SK-N-SH treated with all-trans-retinoic acid at 6 μM for 48 hours (cell line): ENCODE data around the gene DDX3X.

ENCODE experiments used
- ATAC-seq: fragments of 200-7000 bp; cut with Tn5 transposase; 3 replicates; pipeline ENCODE4 v1.9.1; 2020; ENCODE audit warnings: mild to moderate bottlenecking, moderate library complexity
- CSDC2 ChIP-seq: fragments of 250-450 bp; sonication (Bioruptor Pico); IDR thresholded peaks from 2 replicates; pipeline ENCODE4 v1.5.0; 2020; ENCODE audit warnings: mild to moderate bottlenecking, moderate library complexity
- ESRRG ChIP-seq: fragments of 250-450 bp; sonication (Bioruptor Pico); IDR thresholded peaks from 2 replicates; pipeline ENCODE4 v1.6.1; 2021; ENCODE audit warnings: mild to moderate bottlenecking
- GLIS3 ChIP-seq: fragments of 250-450 bp; sonication (Bioruptor Pico); IDR thresholded peaks from 2 replicates; pipeline ENCODE4 v1.5.0; 2020; ENCODE audit warnings: mild to moderate bottlenecking, moderate library complexity
- OSR1 ChIP-seq: fragments of 250-450 bp; sonication (Bioruptor Pico); IDR thresholded peaks from 2 replicates; pipeline ENCODE4 v1.8.0; 2022; ENCODE audit warnings: moderate library complexity, mild to moderate bottlenecking, inconsistent platforms
- PPARA ChIP-seq: fragments of 250-450 bp; sonication (Bioruptor Pico); IDR thresholded peaks from 2 replicates; pipeline ENCODE4 v1.5.0; 2020; ENCODE audit warnings: mild to moderate bottlenecking, borderline replicate concordance
- RARB ChIP-seq: fragments of 250-450 bp; sonication (Bioruptor Pico); IDR thresholded peaks from 2 replicates; pipeline ENCODE4 v1.8.0; 2021; ENCODE audit warnings: mild to moderate bottlenecking, moderate library complexity
- SNAI2 ChIP-seq: fragments of 250-450 bp; sonication (Bioruptor Pico); IDR thresholded peaks from 2 replicates; pipeline ENCODE4 v1.5.0; 2020; ENCODE audit warnings: mild to moderate bottlenecking, moderate library complexity
- TCF4 ChIP-seq: fragments of 250-450 bp; sonication (Bioruptor Pico); IDR thresholded peaks from 2 replicates; pipeline ENCODE4 v1.8.0; 2021; ENCODE audit warnings: mild to moderate bottlenecking, moderate library complexity, borderline replicate concordance
- TOX ChIP-seq: fragments of 250-450 bp; sonication (Bioruptor Pico); IDR thresholded peaks from 2 replicates; pipeline ENCODE4 v1.8.0; 2021; ENCODE audit warnings: mild to moderate bottlenecking, moderate library complexity, borderline replicate concordance
- ZC3H10 ChIP-seq: fragments of 250-450 bp; sonication (Bioruptor Pico); IDR thresholded peaks from 2 replicates; pipeline ENCODE4 v1.5.1; 2021; ENCODE audit warnings: mild to moderate bottlenecking, moderate library complexity
- ZFP30 ChIP-seq: fragments of 450-650 bp; formaldehyde crosslinking; IDR thresholded peaks from 2 replicates; pipeline ENCODE4 v1.5.0; 2022; ENCODE audit warnings: mild to moderate bottlenecking, moderate library complexity
- ZNF565 ChIP-seq: fragments of 450-650 bp; formaldehyde crosslinking; conservative IDR thresholded peaks from 2 replicates; pipeline ENCODE4 v1.5.0; 2020; ENCODE audit warnings: low read depth, mild to moderate bottlenecking, moderate library complexity
- ZNF70 ChIP-seq: fragments of 450-650 bp; formaldehyde crosslinking; IDR thresholded peaks from 2 replicates; pipeline ENCODE4 v1.5.0; 2020; ENCODE audit warnings: mild to moderate bottlenecking, moderate library complexity
- ZNF8 ChIP-seq: fragments of 450-650 bp; formaldehyde crosslinking; IDR thresholded peaks from 2 replicates; pipeline ENCODE4 v1.5.0; 2020; ENCODE audit warnings: mild to moderate bottlenecking, moderate library complexity
- TF ChIP-seq, protein P1 (sequence below): fragments of 250-450 bp; sonication (Bioruptor Pico); IDR thresholded peaks from 2 replicates; pipeline ENCODE4 v1.5.0; 2020; ENCODE audit warnings: mild to moderate bottlenecking, moderate library complexity
- TF ChIP-seq, protein P2 (sequence below): fragments of 250-450 bp; sonication (Bioruptor Pico); IDR thresholded peaks from 2 replicates; pipeline ENCODE4 v1.8.0; 2021; ENCODE audit warnings: low read depth, mild to moderate bottlenecking, moderate library complexity, borderline replicate concordance
- TF ChIP-seq, protein P3 (sequence below): fragments of 250-450 bp; sonication (Bioruptor Pico); IDR thresholded peaks from 2 replicates; pipeline ENCODE4 v1.5.1; 2021; ENCODE audit warnings: mild to moderate bottlenecking, moderate library complexity
- TF ChIP-seq, protein P4 (sequence below): fragments of 250-450 bp; sonication (Bioruptor Pico); IDR thresholded peaks from 2 replicates; pipeline ENCODE4 v1.5.1; 2020; ENCODE audit warnings: low read depth, mild to moderate bottlenecking, moderate library complexity
- TF ChIP-seq, protein P5 (sequence below): fragments of 250-450 bp; sonication (Bioruptor Pico); IDR thresholded peaks from 2 replicates; pipeline ENCODE4 v1.8.0; 2020; ENCODE audit warnings: mild to moderate bottlenecking, moderate library complexity, borderline replicate concordance

Gene DDX3X

DNA sequence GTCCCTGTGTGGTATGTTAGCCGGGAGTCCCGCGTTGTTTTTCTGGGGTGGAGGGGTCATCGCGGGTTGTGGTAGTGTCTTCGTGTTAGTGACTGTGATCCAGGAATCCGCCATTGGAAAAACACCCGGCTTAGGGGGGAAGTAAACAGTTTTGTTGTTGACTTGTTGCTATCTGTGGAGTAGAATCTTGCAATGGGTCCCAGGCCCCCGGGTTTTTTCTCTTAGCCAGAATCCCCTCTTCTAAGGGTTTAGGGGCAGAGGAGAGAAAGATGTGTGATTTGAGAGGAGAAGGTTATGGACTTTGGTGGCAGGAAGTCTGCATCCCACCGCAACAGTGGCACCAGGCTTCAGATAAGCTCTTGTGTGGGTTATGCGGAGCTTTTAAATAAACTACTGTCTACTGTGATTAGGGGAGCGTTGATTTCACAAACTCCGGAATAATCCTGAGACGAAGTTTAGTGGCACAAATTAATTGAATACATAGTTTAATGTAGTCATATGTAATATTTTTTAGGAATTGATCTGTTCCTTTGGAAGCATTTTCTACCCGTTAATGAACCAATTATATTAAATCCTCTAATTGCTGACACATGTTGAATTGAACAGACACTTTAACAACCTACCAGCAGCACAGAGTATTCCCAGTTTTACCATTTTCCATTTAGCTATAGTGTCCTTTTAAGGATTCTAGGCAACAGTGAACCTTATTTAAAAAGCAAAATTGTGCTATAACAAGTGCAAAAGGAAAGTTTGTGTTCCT is 1.4 kb downstream of the DDX3X start:
- no peak for ATAC-seq
- TF ChIP-seq, protein P1, sequence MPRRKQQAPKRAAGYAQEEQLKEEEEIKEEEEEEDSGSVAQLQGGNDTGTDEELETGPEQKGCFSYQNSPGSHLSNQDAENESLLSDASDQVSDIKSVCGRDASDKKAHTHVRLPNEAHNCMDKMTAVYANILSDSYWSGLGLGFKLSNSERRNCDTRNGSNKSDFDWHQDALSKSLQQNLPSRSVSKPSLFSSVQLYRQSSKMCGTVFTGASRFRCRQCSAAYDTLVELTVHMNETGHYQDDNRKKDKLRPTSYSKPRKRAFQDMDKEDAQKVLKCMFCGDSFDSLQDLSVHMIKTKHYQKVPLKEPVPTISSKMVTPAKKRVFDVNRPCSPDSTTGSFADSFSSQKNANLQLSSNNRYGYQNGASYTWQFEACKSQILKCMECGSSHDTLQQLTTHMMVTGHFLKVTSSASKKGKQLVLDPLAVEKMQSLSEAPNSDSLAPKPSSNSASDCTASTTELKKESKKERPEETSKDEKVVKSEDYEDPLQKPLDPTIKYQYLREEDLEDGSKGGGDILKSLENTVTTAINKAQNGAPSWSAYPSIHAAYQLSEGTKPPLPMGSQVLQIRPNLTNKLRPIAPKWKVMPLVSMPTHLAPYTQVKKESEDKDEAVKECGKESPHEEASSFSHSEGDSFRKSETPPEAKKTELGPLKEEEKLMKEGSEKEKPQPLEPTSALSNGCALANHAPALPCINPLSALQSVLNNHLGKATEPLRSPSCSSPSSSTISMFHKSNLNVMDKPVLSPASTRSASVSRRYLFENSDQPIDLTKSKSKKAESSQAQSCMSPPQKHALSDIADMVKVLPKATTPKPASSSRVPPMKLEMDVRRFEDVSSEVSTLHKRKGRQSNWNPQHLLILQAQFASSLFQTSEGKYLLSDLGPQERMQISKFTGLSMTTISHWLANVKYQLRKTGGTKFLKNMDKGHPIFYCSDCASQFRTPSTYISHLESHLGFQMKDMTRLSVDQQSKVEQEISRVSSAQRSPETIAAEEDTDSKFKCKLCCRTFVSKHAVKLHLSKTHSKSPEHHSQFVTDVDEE (CRISPR knock-in tag): no peak
- no peak for TF ChIP-seq CSDC2 (CRISPR knock-in tag)
- TF ChIP-seq ESRRG: no peak
- TF ChIP-seq PPARA: no peak
- no peak for TF ChIP-seq GLIS3 (CRISPR knock-in tag)
- TF ChIP-seq, protein P2, sequence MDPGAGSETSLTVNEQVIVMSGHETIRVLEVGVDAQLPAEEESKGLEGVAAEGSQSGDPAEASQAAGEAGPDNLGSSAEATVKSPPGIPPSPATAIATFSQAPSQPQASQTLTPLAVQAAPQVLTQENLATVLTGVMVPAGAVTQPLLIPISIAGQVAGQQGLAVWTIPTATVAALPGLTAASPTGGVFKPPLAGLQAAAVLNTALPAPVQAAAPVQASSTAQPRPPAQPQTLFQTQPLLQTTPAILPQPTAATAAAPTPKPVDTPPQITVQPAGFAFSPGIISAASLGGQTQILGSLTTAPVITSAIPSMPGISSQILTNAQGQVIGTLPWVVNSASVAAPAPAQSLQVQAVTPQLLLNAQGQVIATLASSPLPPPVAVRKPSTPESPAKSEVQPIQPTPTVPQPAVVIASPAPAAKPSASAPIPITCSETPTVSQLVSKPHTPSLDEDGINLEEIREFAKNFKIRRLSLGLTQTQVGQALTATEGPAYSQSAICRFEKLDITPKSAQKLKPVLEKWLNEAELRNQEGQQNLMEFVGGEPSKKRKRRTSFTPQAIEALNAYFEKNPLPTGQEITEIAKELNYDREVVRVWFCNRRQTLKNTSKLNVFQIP (CRISPR knock-in tag): no peak
- TF ChIP-seq, protein P3, sequence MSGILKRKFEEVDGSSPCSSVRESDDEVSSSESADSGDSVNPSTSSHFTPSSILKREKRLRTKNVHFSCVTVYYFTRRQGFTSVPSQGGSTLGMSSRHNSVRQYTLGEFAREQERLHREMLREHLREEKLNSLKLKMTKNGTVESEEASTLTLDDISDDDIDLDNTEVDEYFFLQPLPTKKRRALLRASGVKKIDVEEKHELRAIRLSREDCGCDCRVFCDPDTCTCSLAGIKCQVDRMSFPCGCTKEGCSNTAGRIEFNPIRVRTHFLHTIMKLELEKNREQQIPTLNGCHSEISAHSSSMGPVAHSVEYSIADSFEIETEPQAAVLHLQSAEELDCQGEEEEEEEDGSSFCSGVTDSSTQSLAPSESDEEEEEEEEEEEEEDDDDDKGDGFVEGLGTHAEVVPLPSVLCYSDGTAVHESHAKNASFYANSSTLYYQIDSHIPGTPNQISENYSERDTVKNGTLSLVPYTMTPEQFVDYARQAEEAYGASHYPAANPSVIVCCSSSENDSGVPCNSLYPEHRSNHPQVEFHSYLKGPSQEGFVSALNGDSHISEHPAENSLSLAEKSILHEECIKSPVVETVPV (CRISPR knock-in tag): no peak
- TF ChIP-seq, protein P4, sequence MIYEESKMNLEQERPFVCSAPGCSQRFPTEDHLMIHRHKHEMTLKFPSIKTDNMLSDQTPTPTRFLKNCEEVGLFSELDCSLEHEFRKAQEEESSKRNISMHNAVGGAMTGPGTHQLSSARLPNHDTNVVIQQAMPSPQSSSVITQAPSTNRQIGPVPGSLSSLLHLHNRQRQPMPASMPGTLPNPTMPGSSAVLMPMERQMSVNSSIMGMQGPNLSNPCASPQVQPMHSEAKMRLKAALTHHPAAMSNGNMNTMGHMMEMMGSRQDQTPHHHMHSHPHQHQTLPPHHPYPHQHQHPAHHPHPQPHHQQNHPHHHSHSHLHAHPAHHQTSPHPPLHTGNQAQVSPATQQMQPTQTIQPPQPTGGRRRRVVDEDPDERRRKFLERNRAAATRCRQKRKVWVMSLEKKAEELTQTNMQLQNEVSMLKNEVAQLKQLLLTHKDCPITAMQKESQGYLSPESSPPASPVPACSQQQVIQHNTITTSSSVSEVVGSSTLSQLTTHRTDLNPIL (CRISPR knock-in tag): no peak
- TF ChIP-seq, protein P5, sequence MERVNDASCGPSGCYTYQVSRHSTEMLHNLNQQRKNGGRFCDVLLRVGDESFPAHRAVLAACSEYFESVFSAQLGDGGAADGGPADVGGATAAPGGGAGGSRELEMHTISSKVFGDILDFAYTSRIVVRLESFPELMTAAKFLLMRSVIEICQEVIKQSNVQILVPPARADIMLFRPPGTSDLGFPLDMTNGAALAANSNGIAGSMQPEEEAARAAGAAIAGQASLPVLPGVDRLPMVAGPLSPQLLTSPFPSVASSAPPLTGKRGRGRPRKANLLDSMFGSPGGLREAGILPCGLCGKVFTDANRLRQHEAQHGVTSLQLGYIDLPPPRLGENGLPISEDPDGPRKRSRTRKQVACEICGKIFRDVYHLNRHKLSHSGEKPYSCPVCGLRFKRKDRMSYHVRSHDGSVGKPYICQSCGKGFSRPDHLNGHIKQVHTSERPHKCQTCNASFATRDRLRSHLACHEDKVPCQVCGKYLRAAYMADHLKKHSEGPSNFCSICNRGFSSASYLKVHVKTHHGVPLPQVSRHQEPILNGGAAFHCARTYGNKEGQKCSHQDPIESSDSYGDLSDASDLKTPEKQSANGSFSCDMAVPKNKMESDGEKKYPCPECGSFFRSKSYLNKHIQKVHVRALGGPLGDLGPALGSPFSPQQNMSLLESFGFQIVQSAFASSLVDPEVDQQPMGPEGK: no peak

DNA sequence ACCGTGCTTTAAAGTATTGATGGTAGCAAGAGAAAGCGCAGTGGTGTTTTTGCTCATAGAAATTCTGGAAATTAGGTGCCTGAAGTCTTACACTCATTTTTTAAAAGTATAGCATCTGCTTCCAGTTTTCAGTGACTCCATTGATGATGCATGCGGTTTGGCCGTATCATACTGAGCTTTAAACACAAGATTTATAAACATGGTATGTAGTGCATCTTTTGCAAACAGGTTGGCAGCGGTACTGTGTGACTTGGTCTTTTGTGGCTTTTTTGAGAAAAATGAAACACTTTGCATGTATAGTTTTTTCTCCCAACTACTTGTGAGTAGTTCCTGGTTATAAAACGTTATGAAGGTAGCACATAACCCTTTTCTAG is 2.0 kb downstream of the DDX3X start:
- no peak for TF ChIP-seq PPARA
- TF ChIP-seq, protein P2 (CRISPR knock-in tag): no peak
- TF ChIP-seq GLIS3 (CRISPR knock-in tag): no peak
- TF ChIP-seq ZNF8 (CRISPR knock-in tag): no peak
- TF ChIP-seq, protein P4 (CRISPR knock-in tag): no peak
- no peak for TF ChIP-seq RARB
- TF ChIP-seq OSR1 (CRISPR knock-in tag): no peak
- no peak for TF ChIP-seq TCF4 (CRISPR knock-in tag)
- no peak for TF ChIP-seq ESRRG
- TF ChIP-seq ZC3H10 (CRISPR knock-in tag): no peak
- no peak for TF ChIP-seq CSDC2 (CRISPR knock-in tag)
- no peak for ATAC-seq

DNA sequence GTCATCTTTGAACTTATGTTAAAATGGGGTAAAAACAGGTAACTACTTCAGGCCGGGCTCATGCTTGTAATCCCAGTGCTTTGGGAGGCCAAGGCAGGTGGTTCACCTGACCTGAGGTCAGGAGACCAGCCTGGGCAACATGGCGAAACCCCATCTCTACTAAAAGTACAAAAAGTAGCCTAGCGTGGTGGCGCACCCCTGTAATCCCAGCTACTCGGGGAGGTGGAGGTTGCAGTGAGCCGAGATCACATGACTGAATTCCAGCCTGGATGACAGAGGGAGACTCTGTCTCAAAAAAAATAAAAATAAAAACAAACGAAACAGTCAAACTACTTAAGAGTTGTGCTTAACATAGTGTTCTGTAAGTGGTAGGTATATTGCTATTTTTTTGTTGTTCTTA is 2.5 kb downstream of the DDX3X start:
- no peak for ATAC-seq
- TF ChIP-seq ZNF8 (CRISPR knock-in tag) (no peak), PPARA (no peak), ZNF565 (CRISPR knock-in tag) (no peak), TCF4 (CRISPR knock-in tag) (no peak), SNAI2 (CRISPR knock-in tag) (no peak), ZNF70 (CRISPR knock-in tag) (no peak), TOX (CRISPR knock-in tag) (no peak), ZFP30 (CRISPR knock-in tag) (no peak), CSDC2 (CRISPR knock-in tag) (no peak)
- TF ChIP-seq, protein P5: no peak
- TF ChIP-seq, protein P3 (CRISPR knock-in tag): no peak
